HepG2 (cell line): ENCODE data around the gene RARG. TPM values are rescaled to one million over a fixed set of nuclear protein-coding genes. Genes with fewer than 3 reads are reported as not detected.

Experiments used
- ATAC-seq: fragments of 200-7000 bp; cut with Tn5 transposase; 3 replicates; pipeline ENCODE4 v1.9.1; 2020; ENCODE audit warnings: mild to moderate bottlenecking, moderate library complexity
- BruUV-seq: library from RNA; stranded (reverse); fragments of 400-500 nt; replicated peaks from 2 replicates; lab custom pipeline; 2021; lab: Mats Ljungman, UMichigan
- CTCF ChIA-PET: fragments of 300-600 bp; formaldehyde crosslinking; extraction: SDS; loops from one replicate; lab custom pipeline; 2021; ENCODE audit warnings: low total read pairs, inconsistent platforms, low intra/inter-chr PET ratio; lab: Yijun Ruan, JAX
- POLR2A ChIA-PET: fragments of 350-600 bp; sonication (Branson Sonifier 250); formaldehyde crosslinking; loops from one replicate; lab custom pipeline; 2020; ENCODE audit warnings: antibody characterized with exemption, inconsistent platforms; lab: Yijun Ruan, JAX
- DNase-seq: peaks from one replicate; pipeline ENCODE4 v3.0.0-alpha.2; 2015; ENCODE audit warnings: low spot score
- FAIRE-seq: peaks from 3 replicates; lab custom pipeline; 2011; peaks lifted over from hg19 to GRCh38; lab: Jason Lieb, UNC
- H2AFZ ChIP-seq: one replicate; pipeline ENCODE4 v1.6.1; 2011; ENCODE audit warnings: low read length, inconsistent platforms
- H3K27ac ChIP-seq: fragments of 300-600 bp; 3 replicates; pipeline ENCODE4 v1.8.0; 2011; ENCODE audit warnings: mixed run types, mild to moderate bottlenecking, mixed read lengths, low read length, inconsistent platforms; ENCODE audit not compliant: insufficient read depth; ENCODE audit errors: extremely low read length
- H3K27me3 ChIP-seq, 2 experiments: fragments of 200-600 bp in 1 of 2; 2 replicates in 1 of 2; 3 replicates in 1 of 2; pipeline versions ENCODE4 v1.6.0 to v1.8.0; 2011; ENCODE audit warnings: low read length in 2 of 2, mild to moderate bottlenecking in 2 of 2, moderate library complexity in 2 of 2, inconsistent platforms in 1 of 2; ENCODE audit not compliant: insufficient read depth in 2 of 2, control insufficient read depth in 1 of 2
- H3K36me3 ChIP-seq, 2 experiments: fragments of 200-600 bp in 1 of 2; replicated peaks in 1 of 2; 2 replicates in 1 of 2; 3 replicates in 1 of 2; pipeline versions ENCODE4 v1.5.1 to v1.8.0; 2011; ENCODE audit warnings: low read length in 2 of 2, inconsistent platforms in 1 of 2; ENCODE audit not compliant: insufficient read depth in 2 of 2, control insufficient read depth in 1 of 2
- H3K4me1 ChIP-seq: 2 replicates; pipeline ENCODE4 v1.5.1; 2012; ENCODE audit warnings: low read length, inconsistent platforms; ENCODE audit not compliant: insufficient read depth
- H3K4me2 ChIP-seq: 2 replicates; pipeline ENCODE4 v1.6.0; 2011; ENCODE audit warnings: low read depth, low read length, inconsistent platforms
- H3K4me3 ChIP-seq, 3 experiments: fragments of 200-600 bp in 1 of 3; sonication (generic), shearing (Covaris generic) in 1 of 3; replicated peaks in 1 of 3; 2 replicates each; pipeline ENCODE4 v1.5.1; 2011 to 2016; ENCODE audit warnings: low read length in 3 of 3, inconsistent platforms in 2 of 3, low read depth in 2 of 3, mild to moderate bottlenecking in 2 of 3, control low read depth in 1 of 3, mixed read lengths in 1 of 3; ENCODE audit not compliant: insufficient read depth in 1 of 3
- H3K79me2 ChIP-seq: one replicate; pipeline ENCODE4 v1.6.1; 2011; ENCODE audit warnings: low read length, inconsistent platforms; ENCODE audit not compliant: insufficient read depth
- H3K9ac ChIP-seq: 2 replicates; pipeline ENCODE4 v1.6.0; 2011; ENCODE audit warnings: mild to moderate bottlenecking, low read depth, low read length, inconsistent platforms; ENCODE audit not compliant: insufficient read depth
- H3K9me3 ChIP-seq: 2 replicates; pipeline ENCODE4 v1.5.1; 2012; ENCODE audit warnings: mild to moderate bottlenecking, low read length
- H4K20me1 ChIP-seq: 2 replicates; pipeline ENCODE4 v1.6.0; 2011; ENCODE audit warnings: inconsistent platforms, mild to moderate bottlenecking, low read length, moderate library complexity; ENCODE audit not compliant: insufficient read depth
- HMGA1 ChIP-seq: sonication (generic); formaldehyde crosslinking; conservative IDR thresholded peaks from 2 replicates; pipeline ENCODE4 v1.4.0; 2020; ENCODE audit warnings: missing genetic modification reagents
- HNRNPH1 ChIP-seq: fragments of 200-400 bp; formaldehyde crosslinking; optimal IDR thresholded peaks from 2 replicates; pipeline ENCODE3; 2017; ENCODE audit warnings: mild to moderate bottlenecking, low read depth, low read length
- NFYB ChIP-seq: sonication (generic); formaldehyde crosslinking; IDR thresholded peaks from 2 replicates; pipeline ENCODE4 v1.4.0; 2020; ENCODE audit warnings: missing genetic modification reagents
- PAWR ChIP-seq: sonication (generic); formaldehyde crosslinking; IDR thresholded peaks from 2 replicates; pipeline ENCODE4 v1.4.0; 2020; ENCODE audit warnings: missing genetic modification reagents, mild to moderate bottlenecking, borderline replicate concordance
- PTBP1 ChIP-seq: fragments of 200-400 bp; formaldehyde crosslinking; IDR thresholded peaks from 2 replicates; pipeline ENCODE4 v1.6.1; 2018; ENCODE audit warnings: low read length, low read depth; ENCODE audit not compliant: poor library complexity, severe bottlenecking
- SKI ChIP-seq: fragments of 450-650 bp; IDR thresholded peaks from one replicate; pipeline ENCODE4 v1.6.1; 2018; ENCODE audit warnings: mild to moderate bottlenecking; ENCODE audit not compliant: partially characterized antibody
- YEATS2 ChIP-seq: sonication (generic); formaldehyde crosslinking; IDR thresholded peaks from 2 replicates; pipeline ENCODE4 v1.4.0; 2020; ENCODE audit warnings: missing genetic modification reagents, borderline replicate concordance
- WGBS: methylation state at CpG from one replicate; pipeline ENCODE4 v1.1.6; 2017; ENCODE audit warnings: low lambda C conversion rate; 5-methylcytosine and 5-hydroxymethylcytosine counted together
- in situ Hi-C: cut with HindIII; loops from 2 replicates; pipeline ENCODE4 v1.10.0; 2017; ENCODE audit warnings: low pct_unique_long_range_greater_than_20kb; ENCODE audit not compliant: extremely low pct_ligation_motif_present
- intact Hi-C: fragments of 100-400 bp; cut with micrococcal nuclease; formaldehyde crosslinking; loops from one replicate; pipeline ENCODE4 v1.10.0; 2022; ENCODE audit not compliant: unreplicated experiment
- polyA plus RNA-seq, 8 experiments: library from polyadenylated mRNA; depleted of rRNA in 3 of 8; stranded (reverse) in 7 of 8; unstranded in 1 of 8; fragments of >200 nt; fragmentation: Illumina TruSeq in 4 of 8; extraction: Trizol in 4 of 8; gene quantifications; 2 replicates each; pipeline versions ENCODE4 v1.2.1 to v1.2.3, GENCODE V29; 2011 to 2016; ENCODE audit warnings: low read depth in 4 of 8, missing spikeins in 1 of 8, mixed read lengths in 1 of 8; ENCODE audit not compliant: insufficient read depth in 1 of 8
- total RNA-seq, 5 experiments: library from RNA; depleted of rRNA; stranded (reverse); fragments of >200 nt; fragmentation: Illumina TruSeq; extraction: Trizol; gene quantifications; 2 replicates each; pipeline ENCODE4 v1.2.3, GENCODE V29; 2016; ENCODE audit warnings: low read depth in 1 of 5

The RARG gene
- total and polyA plus RNA-seq, 2 of the 13 experiments (the other 11 are each of a cell fraction or from before 2014, with no cell fraction given), result 0.77 to 1.5 TPM

DNA sequence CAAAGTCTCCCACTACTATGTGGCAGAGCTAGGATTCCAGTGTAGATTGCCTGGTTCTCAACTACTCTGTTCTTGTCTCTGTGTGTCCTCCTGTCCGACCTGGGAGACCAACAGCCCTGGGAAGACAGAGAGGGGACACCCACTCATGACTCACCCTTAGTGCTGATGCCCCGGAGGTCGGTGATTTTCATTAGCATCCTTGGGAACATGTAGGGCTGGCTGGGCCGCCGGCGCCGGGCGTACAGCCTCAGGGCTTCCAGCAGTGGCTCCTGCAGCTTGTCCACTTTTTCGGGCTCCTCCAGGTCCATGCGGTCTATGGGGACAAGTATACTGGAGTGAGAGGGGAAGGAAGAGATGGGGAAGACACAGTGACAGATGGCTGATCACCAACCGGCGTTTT is 19.1 kb downstream of the RARG start:
- DNase-seq, result no peak
- WGBS, result 35% methylated on average over 11 of the region's 12 CpGs
- Histone ChIP-seq H3K4me2 (no peak overlapping the region), H3K4me3 (no peak overlapping the region), H4K20me1 (no peaks in the 10 kb centered on the region), H3K79me2 (no peaks in the 10 kb centered on the region), H3K9me3 (no peaks in the 10 kb centered on the region), H3K27me3 (no peaks in the 10 kb centered on the region), H3K9ac (no peak overlapping the region), H3K4me1 (peaks cover 50% of the 10 kb centered on the region), H3K36me3 (no peaks in the 10 kb centered on the region; a peak in 1 of 5 replicates), H3K27ac (no peak overlapping the region), H2AFZ (no peak overlapping the region)
- ChIA-PET CTCF (interaction anchor here (0.7 to 4.4 kb wide), 4 partner anchors 39 to 132 kb away, joined by 4 to 66 read pairs (median 13); partner anchors contain the start of gene ESPL1), POLR2A (interaction anchor here (2.0 kb wide), 1 partner anchor 83 kb away, joined by 8 read pairs; the partner anchor contains the start of gene PFDN5)
- ATAC-seq, result no peak
- no peak for FAIRE-seq
- intact Hi-C loops (loop anchor here (1.0 to 5.0 kb wide), 3 partner anchors 39 to 74 kb away; partner anchors contain the start of gene ESPL1), in situ Hi-C loops (loop anchor here (5.0 kb wide), 1 partner anchor 74 kb away; no protein-coding TSS in a partner anchor)
- TF ChIP-seq HNRNPH1, result no peak
- TF ChIP-seq SKI, result no peak
- TF ChIP-seq NFYB, result no peak
- TF ChIP-seq YEATS2 (CRISPR knock-in tag), result no peak
- no peak for TF ChIP-seq PAWR (CRISPR knock-in tag)
- no peak for TF ChIP-seq HMGA1 (CRISPR knock-in tag)
- no peak for TF ChIP-seq PTBP1
- BruUV-seq, result no TSS peak
